SK-N-SH (cell line): ENCODE results near the gene OLFM2. TPM values are rescaled to one million over a fixed set of nuclear protein-coding genes. Genes with fewer than 3 reads are reported as not detected.

Experiments
- CTCF ChIA-PET: fragments of 300-600, 350-600 bp; formaldehyde crosslinking; extraction: SDS; loops from one replicate; lab custom pipeline; 2021; lab: Yijun Ruan, JAX
- POLR2A ChIA-PET: fragments of 350-600 bp; sonication (Branson Sonifier 250); formaldehyde crosslinking; extraction: SDS; loops from one replicate; lab custom pipeline; 2020; ENCODE audit warnings: antibody characterized with exemption, inconsistent platforms; lab: Yijun Ruan, JAX
- DNase-seq: peaks from one replicate; pipeline ENCODE4 v3.0.0; 2012
- H2AFZ ChIP-seq: fragments of 200-600 bp; sonication (generic); 2 replicates; pipeline ENCODE4 v1.8.1; 2016; ENCODE audit warnings: antibody characterized with exemption, mild to moderate bottlenecking, low read depth
- H3F3A ChIP-seq: fragments of 200-600 bp; sonication (generic); replicated peaks from 2 replicates; pipeline ENCODE3; 2016; ENCODE audit warnings: antibody characterized with exemption, mild to moderate bottlenecking; ENCODE audit not compliant: insufficient read depth
- H3K27ac ChIP-seq, 2 experiments: fragments of 200-500 bp in 1 of 2; fragments of 200-600 bp in 1 of 2; sonication (Bioruptor generic) in 1 of 2; sonication (generic), shearing (Covaris generic) in 1 of 2; 2 replicates each; pipeline versions ENCODE4 v1.5.1 to v1.6.1; 2014 to 2016; ENCODE audit warnings: low read depth in 2 of 2, inconsistent platforms in 1 of 2, low read length in 1 of 2, mild to moderate bottlenecking in 1 of 2, mixed read lengths in 1 of 2
- H3K27me3 ChIP-seq: fragments of 200-600 bp; sonication (generic), shearing (Covaris generic); 2 replicates; pipeline ENCODE4 v1.6.1; 2016; ENCODE audit warnings: mixed run types; ENCODE audit not compliant: insufficient read depth
- H3K36me3 ChIP-seq, 2 experiments: fragments of 200-500 bp in 1 of 2; fragments of 200-600 bp in 1 of 2; sonication (Bioruptor generic) in 1 of 2; sonication (generic) in 1 of 2; replicated peaks in 1 of 2; 2 replicates each; pipeline versions ENCODE3 to v1.5.1; 2014 to 2016; ENCODE audit warnings: low read length in 1 of 2, mild to moderate bottlenecking in 1 of 2; ENCODE audit not compliant: insufficient read depth in 2 of 2, control insufficient read depth in 1 of 2
- H3K4me1 ChIP-seq, 2 experiments: fragments of 200-500 bp in 1 of 2; fragments of 200-600 bp in 1 of 2; sonication (Bioruptor generic) in 1 of 2; sonication (generic), shearing (Covaris generic) in 1 of 2; 2 replicates each; pipeline versions ENCODE4 v1.5.1 to v1.6.1; 2014 to 2016; ENCODE audit warnings: low read depth in 1 of 2, low read length in 1 of 2, mixed run types in 1 of 2; ENCODE audit not compliant: insufficient read depth in 2 of 2, control insufficient read depth in 1 of 2
- H3K4me2 ChIP-seq: fragments of 200-600 bp; sonication (generic), shearing (Covaris generic); 2 replicates; pipeline ENCODE4 v1.6.1; 2017; ENCODE audit warnings: mixed run types
- H3K4me3 ChIP-seq, 2 experiments: fragments of 200-500 bp in 1 of 2; fragments of 200-600 bp in 1 of 2; sonication (Bioruptor generic) in 1 of 2; sonication (generic), shearing (Covaris generic) in 1 of 2; 2 replicates each; pipeline versions ENCODE4 v1.5.1 to v1.8.1; 2014 to 2016; ENCODE audit warnings: low read depth in 2 of 2, inconsistent platforms in 1 of 2, low read length in 1 of 2, mild to moderate bottlenecking in 1 of 2, mixed read lengths in 1 of 2, moderate library complexity in 1 of 2
- H3K79me2 ChIP-seq: fragments of 200-600 bp; sonication (generic); 2 replicates; pipeline ENCODE4 v1.8.1; 2017; ENCODE audit warnings: mild to moderate bottlenecking; ENCODE audit not compliant: insufficient read depth
- H3K9ac ChIP-seq: fragments of 200-600 bp; sonication (generic); 2 replicates; pipeline ENCODE4 v1.6.1; 2017; ENCODE audit warnings: mixed run types
- H3K9me2 ChIP-seq: fragments of 200-600 bp; sonication (generic); 2 replicates; pipeline ENCODE4 v1.6.1; 2017; ENCODE audit warnings: mixed run types
- H3K9me3 ChIP-seq: fragments of 200-600 bp; sonication (generic); 2 replicates; pipeline ENCODE4 v1.6.1; 2017; ENCODE audit warnings: mixed run types, mild to moderate bottlenecking, moderate library complexity
- H4K20me1 ChIP-seq: fragments of 200-600 bp; sonication (generic); 2 replicates; pipeline ENCODE4 v1.6.1; 2017; ENCODE audit warnings: mild to moderate bottlenecking, mixed run types; ENCODE audit not compliant: insufficient read depth
- FOXJ3 ChIP-seq: sonication (generic); formaldehyde crosslinking; IDR thresholded peaks from 2 replicates; pipeline ENCODE4 v1.5.1; 2020; ENCODE audit warnings: mild to moderate bottlenecking, missing genetic modification reagents
- GABPA ChIP-seq: IDR thresholded peaks from 2 replicates; pipeline ENCODE4 v1.4.0; 2012; ENCODE audit warnings: low read depth, mild to moderate bottlenecking
- MEF2A ChIP-seq: IDR thresholded peaks from 2 replicates; pipeline ENCODE4 v1.4.0; 2012; ENCODE audit warnings: low read depth, borderline replicate concordance
- NFIC ChIP-seq: IDR thresholded peaks from 2 replicates; pipeline ENCODE4 v1.4.0; 2012; ENCODE audit warnings: borderline replicate concordance
- RAD21 ChIP-seq: IDR thresholded peaks from 2 replicates; pipeline ENCODE4 v1.6.1; 2012; ENCODE audit warnings: mild to moderate bottlenecking, low read length
- RCOR1 ChIP-seq: fragments of 150-350 bp; IDR thresholded peaks from 2 replicates; pipeline ENCODE4 v1.6.1; 2017; ENCODE audit warnings: antibody characterized with exemption, low read length
- TAF1 ChIP-seq: IDR thresholded peaks from 2 replicates; pipeline ENCODE4 v1.6.1; 2012; ENCODE audit warnings: low read depth, mild to moderate bottlenecking, low read length, moderate library complexity, borderline replicate concordance
- TCF12 ChIP-seq: IDR thresholded peaks from 2 replicates; pipeline ENCODE4 v1.4.0; 2012
- YY1 ChIP-seq: IDR thresholded peaks from 2 replicates; pipeline ENCODE4 v1.4.0; 2012; ENCODE audit warnings: low read depth, mild to moderate bottlenecking
- WGBS: methylation state at CpG from one replicate; pipeline ENCODE4 v1.1.6; 2017; ENCODE audit warnings: low lambda C conversion rate; 5-methylcytosine and 5-hydroxymethylcytosine counted together
- polyA plus RNA-seq, 3 experiments: library from polyadenylated mRNA; depleted of rRNA; stranded (reverse); fragments of >200 nt; gene quantifications; 2 replicates each; pipeline ENCODE4 v1.2.3, GENCODE V29; 2012
- TF ChIP-seq, protein P1 (sequence below): fragments of 150-350 bp; IDR thresholded peaks from 2 replicates; pipeline ENCODE4 v1.6.1; 2017; ENCODE audit warnings: antibody characterized with exemption, low read length, low read depth, borderline replicate concordance
- TF ChIP-seq, protein P2 (sequence below): IDR thresholded peaks from 2 replicates; pipeline ENCODE4 v1.4.0; 2012; ENCODE audit warnings: low read depth, borderline replicate concordance
- TF ChIP-seq, protein P3 (sequence below): fragments of 150-350 bp; IDR thresholded peaks from 2 replicates; pipeline ENCODE4 v1.6.1; 2016; ENCODE audit warnings: mild to moderate bottlenecking, low read depth, low read length
- TF ChIP-seq, protein P4 (sequence below): IDR thresholded peaks from 2 replicates; pipeline ENCODE4 v1.6.1; 2012; ENCODE audit warnings: mild to moderate bottlenecking, low read depth, low read length, moderate library complexity

OLFM2 gene
- polyA plus RNA-seq, 1 of the 3 experiments (the other 2 are of a cell fraction): 10.7 TPM

DNA sequence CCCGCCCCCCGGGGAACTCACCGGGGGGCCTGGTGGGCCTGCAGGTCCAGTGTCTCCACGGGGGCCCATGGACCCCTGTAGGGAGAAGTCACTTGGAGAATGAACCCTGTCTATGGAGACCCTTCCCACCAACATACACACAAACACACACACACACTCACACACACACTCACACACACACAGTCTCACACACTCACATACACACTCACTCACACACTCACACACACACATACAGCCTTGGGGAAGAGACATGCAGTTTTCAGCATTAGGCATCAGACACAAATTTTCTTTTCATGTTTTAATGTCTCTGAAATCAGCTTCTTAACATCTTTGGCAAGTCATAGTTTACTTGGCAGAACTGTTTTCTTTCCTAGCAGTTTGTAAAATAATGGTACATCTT is 31.0 kb upstream of the OLFM2 start:
- Histone ChIP-seq H3K79me2 (no peaks in the 10 kb centered on the region), H3K4me1 (no peaks in the 10 kb centered on the region), H3K27ac (no peak overlapping the region), H3K4me3 (no peak overlapping the region), H4K20me1 (no peaks in the 10 kb centered on the region), H3K9me3 (no peaks in the 10 kb centered on the region), H3K27me3 (peaks cover 43% of the 10 kb centered on the region), H3F3A (no peaks in the 10 kb centered on the region), H3K36me3 (no peaks in the 10 kb centered on the region), H3K4me2 (no peak overlapping the region), H3K9ac (no peak overlapping the region), H3K9me2 (no peaks in the 10 kb centered on the region), H2AFZ (no peak overlapping the region)
- ChIA-PET CTCF (no interaction called here), POLR2A (no interaction called here)
- WGBS: 5% methylated on average over 4 of the region's 4 CpGs
- TF ChIP-seq RCOR1 (no peak), TCF12 (no peak), FOXJ3 (CRISPR knock-in tag) (no peak), YY1 (no peak), NFIC (no peak), TAF1 (no peak), GABPA (no peak), MEF2A (no peak), RAD21 (no peak)
- TF ChIP-seq, protein P1, sequence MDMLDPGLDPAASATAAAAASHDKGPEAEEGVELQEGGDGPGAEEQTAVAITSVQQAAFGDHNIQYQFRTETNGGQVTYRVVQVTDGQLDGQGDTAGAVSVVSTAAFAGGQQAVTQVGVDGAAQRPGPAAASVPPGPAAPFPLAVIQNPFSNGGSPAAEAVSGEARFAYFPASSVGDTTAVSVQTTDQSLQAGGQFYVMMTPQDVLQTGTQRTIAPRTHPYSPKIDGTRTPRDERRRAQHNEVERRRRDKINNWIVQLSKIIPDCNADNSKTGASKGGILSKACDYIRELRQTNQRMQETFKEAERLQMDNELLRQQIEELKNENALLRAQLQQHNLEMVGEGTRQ: no peak
- TF ChIP-seq, protein P2, sequence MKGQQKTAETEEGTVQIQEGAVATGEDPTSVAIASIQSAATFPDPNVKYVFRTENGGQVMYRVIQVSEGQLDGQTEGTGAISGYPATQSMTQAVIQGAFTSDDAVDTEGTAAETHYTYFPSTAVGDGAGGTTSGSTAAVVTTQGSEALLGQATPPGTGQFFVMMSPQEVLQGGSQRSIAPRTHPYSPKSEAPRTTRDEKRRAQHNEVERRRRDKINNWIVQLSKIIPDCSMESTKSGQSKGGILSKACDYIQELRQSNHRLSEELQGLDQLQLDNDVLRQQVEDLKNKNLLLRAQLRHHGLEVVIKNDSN: no peak
- TF ChIP-seq, protein P3, sequence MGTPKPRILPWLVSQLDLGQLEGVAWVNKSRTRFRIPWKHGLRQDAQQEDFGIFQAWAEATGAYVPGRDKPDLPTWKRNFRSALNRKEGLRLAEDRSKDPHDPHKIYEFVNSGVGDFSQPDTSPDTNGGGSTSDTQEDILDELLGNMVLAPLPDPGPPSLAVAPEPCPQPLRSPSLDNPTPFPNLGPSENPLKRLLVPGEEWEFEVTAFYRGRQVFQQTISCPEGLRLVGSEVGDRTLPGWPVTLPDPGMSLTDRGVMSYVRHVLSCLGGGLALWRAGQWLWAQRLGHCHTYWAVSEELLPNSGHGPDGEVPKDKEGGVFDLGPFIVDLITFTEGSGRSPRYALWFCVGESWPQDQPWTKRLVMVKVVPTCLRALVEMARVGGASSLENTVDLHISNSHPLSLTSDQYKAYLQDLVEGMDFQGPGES: no peak
- TF ChIP-seq, protein P4, sequence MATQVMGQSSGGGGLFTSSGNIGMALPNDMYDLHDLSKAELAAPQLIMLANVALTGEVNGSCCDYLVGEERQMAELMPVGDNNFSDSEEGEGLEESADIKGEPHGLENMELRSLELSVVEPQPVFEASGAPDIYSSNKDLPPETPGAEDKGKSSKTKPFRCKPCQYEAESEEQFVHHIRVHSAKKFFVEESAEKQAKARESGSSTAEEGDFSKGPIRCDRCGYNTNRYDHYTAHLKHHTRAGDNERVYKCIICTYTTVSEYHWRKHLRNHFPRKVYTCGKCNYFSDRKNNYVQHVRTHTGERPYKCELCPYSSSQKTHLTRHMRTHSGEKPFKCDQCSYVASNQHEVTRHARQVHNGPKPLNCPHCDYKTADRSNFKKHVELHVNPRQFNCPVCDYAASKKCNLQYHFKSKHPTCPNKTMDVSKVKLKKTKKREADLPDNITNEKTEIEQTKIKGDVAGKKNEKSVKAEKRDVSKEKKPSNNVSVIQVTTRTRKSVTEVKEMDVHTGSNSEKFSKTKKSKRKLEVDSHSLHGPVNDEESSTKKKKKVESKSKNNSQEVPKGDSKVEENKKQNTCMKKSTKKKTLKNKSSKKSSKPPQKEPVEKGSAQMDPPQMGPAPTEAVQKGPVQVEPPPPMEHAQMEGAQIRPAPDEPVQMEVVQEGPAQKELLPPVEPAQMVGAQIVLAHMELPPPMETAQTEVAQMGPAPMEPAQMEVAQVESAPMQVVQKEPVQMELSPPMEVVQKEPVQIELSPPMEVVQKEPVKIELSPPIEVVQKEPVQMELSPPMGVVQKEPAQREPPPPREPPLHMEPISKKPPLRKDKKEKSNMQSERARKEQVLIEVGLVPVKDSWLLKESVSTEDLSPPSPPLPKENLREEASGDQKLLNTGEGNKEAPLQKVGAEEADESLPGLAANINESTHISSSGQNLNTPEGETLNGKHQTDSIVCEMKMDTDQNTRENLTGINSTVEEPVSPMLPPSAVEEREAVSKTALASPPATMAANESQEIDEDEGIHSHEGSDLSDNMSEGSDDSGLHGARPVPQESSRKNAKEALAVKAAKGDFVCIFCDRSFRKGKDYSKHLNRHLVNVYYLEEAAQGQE: no peak
- no peak for DNase-seq
